Measurements from ENCODE around the gene CYP1B1. TPM values are rescaled to one million over a fixed set of nuclear protein-coding genes. Genes with fewer than 3 reads are reported as not detected.
A peak's percentile ranks its signal among the peaks of the same experiment; 100 is the strongest.

Gene CYP1B1
- total RNA-seq, 6 experiments from 2014 or later: 0.17 TPM; not detected in 5

GRCh38 chr2:38037757-38038621 is 38.0 kb downstream of the CYP1B1 start:
- peak; percentile 10; the same call in 1 of the 2 replicates for TF ChIP-seq CTCF (IDR thresholded peaks at IDR 0.05)
- Mint-ChIP-seq H3K36me3 (ENCODE audit: low read depth) (no peaks in the 10 kb centered on the region), H3K9me3 (no peaks in the 10 kb centered on the region; the same call in 1 of the 2 replicates), H3K27ac (no peak overlapping the region), H3K4me3 (peak overlapping the region; percentile 1; the same call in 1 of the 2 replicates), H3K4me1 (ENCODE audit: low read depth) (0 out of 2 replicates have a peak, but pooled peaks cover 4% of the 10 kb centered on the region), H3K27me3 (ENCODE audit: insufficient read depth) (peaks cover 47% of the 10 kb centered on the region)
- DNase-seq: no peak

DNA sequence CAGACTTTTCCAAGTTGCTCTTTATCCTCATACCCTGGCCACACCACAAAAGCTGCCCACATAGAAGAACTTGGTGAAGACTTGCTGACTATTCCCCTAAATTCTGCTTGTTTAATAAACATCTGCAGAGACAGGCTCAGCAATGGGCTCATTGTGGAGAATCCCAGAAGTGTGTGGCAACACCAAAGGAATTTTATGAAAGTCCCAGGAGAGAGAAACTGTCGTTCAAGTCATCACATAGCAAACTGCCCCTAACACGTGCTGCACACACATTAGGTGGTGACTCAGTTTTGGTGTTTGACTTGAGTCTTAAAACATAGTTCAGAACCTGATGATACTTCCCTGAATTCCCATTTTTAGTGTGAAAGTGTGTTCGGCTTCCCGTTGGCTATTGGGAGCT is 38.6 kb downstream of the CYP1B1 start:
- 0 out of 2 replicates have a peak, but pooled peaks cover 4% of the 10 kb centered on the region for H3K4me1 Mint-ChIP-seq (ENCODE audit: low read depth)
- H3K27me3 Mint-ChIP-seq (ENCODE audit: insufficient read depth): peaks cover 48% of the 10 kb centered on the region
- H3K27ac Mint-ChIP-seq: no peak overlapping the region
- no peaks in the 10 kb centered on the region; the same call in 1 of the 2 replicates for H3K9me3 Mint-ChIP-seq
- no peak for DNase-seq
- H3K4me3 Mint-ChIP-seq: no peak overlapping the region
- H3K36me3 Mint-ChIP-seq (ENCODE audit: low read depth): no peaks in the 10 kb centered on the region
- TF ChIP-seq CTCF (IDR thresholded peaks at IDR 0.05): no peak

DNA sequence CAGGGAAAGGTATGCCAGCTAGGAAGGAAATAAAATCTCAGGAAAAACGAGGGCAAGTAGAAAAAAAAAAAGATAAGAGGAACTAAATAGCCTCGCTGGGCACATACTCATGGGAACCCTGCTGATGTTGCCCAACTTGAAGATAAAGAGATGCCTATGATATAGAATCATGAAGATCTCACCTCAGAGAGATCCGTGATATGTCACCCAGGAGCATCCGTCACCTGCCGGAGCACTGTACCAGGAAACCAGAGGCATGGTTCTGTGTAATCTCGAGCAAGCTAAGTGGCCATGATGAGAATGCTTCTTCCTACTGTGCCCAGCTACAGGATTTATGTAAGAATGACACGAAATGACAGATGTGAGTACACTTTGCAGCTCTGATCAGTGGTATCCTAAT is 40.0 kb downstream of the CYP1B1 start:
- Mint-ChIP-seq H3K4me3 (no peak overlapping the region), H3K27ac (no peak overlapping the region), H3K36me3 (ENCODE audit: low read depth) (no peaks in the 10 kb centered on the region), H3K9me3 (no peaks in the 10 kb centered on the region), H3K27me3 (ENCODE audit: insufficient read depth) (peaks cover 49% of the 10 kb centered on the region), H3K4me1 (ENCODE audit: low read depth) (0 out of 2 replicates have a peak, but pooled peaks cover 4% of the 10 kb centered on the region)
- TF ChIP-seq CTCF (IDR thresholded peaks at IDR 0.05): no peak
- no peak for DNase-seq

- TF ChIP-seq CTCF (IDR thresholded peaks at IDR 0.05): no peak
- H3K27ac Mint-ChIP-seq: no peak overlapping the region
- H3K4me3 Mint-ChIP-seq: no peak overlapping the region
These were observed 42.3 kb downstream of the CYP1B1 start for GRCh38 chr2:38033646-38034045.

DNA sequence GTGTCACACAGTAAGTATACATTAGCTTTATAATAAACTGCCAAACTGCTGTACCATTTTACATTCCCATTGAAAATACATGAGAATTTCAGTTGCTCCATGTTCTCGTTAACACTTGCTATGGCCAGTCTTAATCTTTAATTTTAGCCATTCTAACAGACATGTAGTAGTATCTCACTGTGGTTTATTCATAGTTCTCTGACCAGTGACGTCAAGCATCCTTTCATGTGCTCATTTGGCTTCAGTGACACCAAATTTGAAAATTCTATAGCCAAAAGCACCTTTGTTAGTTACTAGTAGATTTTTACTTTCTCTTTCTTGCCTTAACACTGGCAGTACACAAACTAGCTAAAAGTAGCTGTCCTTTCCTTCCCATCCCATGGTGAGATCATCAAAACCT is 43.0 kb downstream of the CYP1B1 start:
- Mint-ChIP-seq H3K4me1 (ENCODE audit: low read depth) (0 out of 2 replicates have a peak, but pooled peaks cover under 1% of the 10 kb centered on the region), H3K27me3 (ENCODE audit: insufficient read depth) (peaks cover 41% of the 10 kb centered on the region), H3K27ac (no peak overlapping the region), H3K36me3 (ENCODE audit: low read depth) (no peaks in the 10 kb centered on the region), H3K4me3 (no peak overlapping the region), H3K9me3 (no peaks in the 10 kb centered on the region)
- TF ChIP-seq CTCF (IDR thresholded peaks at IDR 0.05): no peak
- DNase-seq: no peak

More at GRCh38 chr2:38033646-38034045, 42.3 kb downstream of the CYP1B1 start:
- no peaks in the 10 kb centered on the region for H3K36me3 Mint-ChIP-seq (ENCODE audit: low read depth)
- H3K27me3 Mint-ChIP-seq (ENCODE audit: insufficient read depth): peaks cover 38% of the 10 kb centered on the region
- H3K4me1 Mint-ChIP-seq (ENCODE audit: low read depth): 0 out of 2 replicates have a peak, but pooled peaks cover 4% of the 10 kb centered on the region
- DNase-seq: no peak
- H3K9me3 Mint-ChIP-seq: no peaks in the 10 kb centered on the region
